Activated T-helper 1 cell treated with Interleukin-2 at 50 U/mL for 16 hours (primary cell): ENCODE measurements around the gene RBP5.

ENCODE experiments used
- DNase-seq: peaks from one replicate; pipeline ENCODE4 v3.0.0-alpha.2; 2020; ENCODE audit warnings: low read depth

The RBP5 gene

GRCh38 chr12:7128681-7129286 is at the start of gene RBP5:
Gene RBP5, minus strand, starts transcription at chr12:7128889. Its CDS starts 114 bp downstream, at chr12:7128775.
- DNase-seq, result no peak

GRCh38 chr12:7178481-7178880 is 49.8 kb upstream of the RBP5 start:
- no peak for DNase-seq

- DNase-seq, result no peak
Measured at GRCh38 chr12:7176595-7176994, 47.9 kb upstream of the RBP5 start.

GRCh38 chr12:7175493-7175892 is 46.8 kb upstream of the RBP5 start:
- no peak for DNase-seq

- no peak for DNase-seq
Measured at GRCh38 chr12:7171854-7172253, 43.2 kb upstream of the RBP5 start.

- DNase-seq, result no peak
Measured at GRCh38 chr12:7169951-7170350, 41.3 kb upstream of the RBP5 start.

GRCh38 chr12:7162691-7163114 is 34.0 kb upstream of the RBP5 start:
- no peak for DNase-seq

- no peak for DNase-seq
Measured at GRCh38 chr12:7161811-7162210, 33.1 kb upstream of the RBP5 start.

GRCh38 chr12:7161327-7161726 is 32.6 kb upstream of the RBP5 start:
- DNase-seq, result no peak

GRCh38 chr12:7160183-7160582 is 31.5 kb upstream of the RBP5 start:
- no peak for DNase-seq

- no peak for DNase-seq
Measured at GRCh38 chr12:7158781-7159609, 30.3 kb upstream of the RBP5 start.

GRCh38 chr12:7157391-7157790 is 28.7 kb upstream of the RBP5 start:
- DNase-seq, result no peak

- no peak for DNase-seq
Measured at GRCh38 chr12:7156259-7157197, 27.8 kb upstream of the RBP5 start.

GRCh38 chr12:7155471-7156034 is 26.9 kb upstream of the RBP5 start:
- DNase-seq, result no peak

- DNase-seq, result no peak
Measured at GRCh38 chr12:7154901-7155470, 26.3 kb upstream of the RBP5 start.

GRCh38 chr12:7154042-7154441 is 25.4 kb upstream of the RBP5 start:
- DNase-seq, result no peak

- DNase-seq, result no peak
Measured at GRCh38 chr12:7152818-7153217, 24.1 kb upstream of the RBP5 start.

GRCh38 chr12:7151532-7151931 is 22.8 kb upstream of the RBP5 start:
- no peak for DNase-seq

GRCh38 chr12:7150841-7151240 is 22.2 kb upstream of the RBP5 start:
- no peak for DNase-seq

GRCh38 chr12:7150356-7150755 is 21.7 kb upstream of the RBP5 start:
- DNase-seq, result no peak

- no peak for DNase-seq
Measured at GRCh38 chr12:7146906-7147305, 18.2 kb upstream of the RBP5 start.

GRCh38 chr12:7146228-7146627 is 17.5 kb upstream of the RBP5 start:
- no peak for DNase-seq
